GM19035 (cell line): ENCODE results near the gene RCOR2.
"Not testable (repeated sequence)": the region's sequence is repeated elsewhere in the genome, so short reads cannot be mapped to it uniquely, and the experiment has no call there.

ENCODE experiments used
- ATAC-seq: cut with Tn5 transposase; IDR thresholded peaks from one replicate; pipeline ENCODE4 v1.9.1; 2021; ENCODE audit not compliant: unreplicated experiment

The RCOR2 gene

GRCh38 chr11:63879598-63880402 lies 37.2 kb downstream of the RCOR2 start:
- ATAC-seq: no peak

GRCh38 chr11:63877658-63878241 lies 39.2 kb downstream of the RCOR2 start:
- no peak for ATAC-seq

GRCh38 chr11:63876616-63877015 lies 40.3 kb downstream of the RCOR2 start:
- no peak for ATAC-seq

- ATAC-seq: no peak
Measured at GRCh38 chr11:63875506-63876065, 41.4 kb downstream of the RCOR2 start.

- no peak for ATAC-seq
Measured at GRCh38 chr11:63874511-63874910, 42.5 kb downstream of the RCOR2 start.

GRCh38 chr11:63873311-63873710 lies 43.7 kb downstream of the RCOR2 start:
- no peak for ATAC-seq

- ATAC-seq: no peak
Measured at GRCh38 chr11:63872800-63873197, 44.2 kb downstream of the RCOR2 start.

GRCh38 chr11:63871962-63872799 lies 44.8 kb downstream of the RCOR2 start:
- peak; percentile 93 for ATAC-seq

- no peak for ATAC-seq
Measured at GRCh38 chr11:63870351-63871140, 46.4 kb downstream of the RCOR2 start.

- ATAC-seq: no peak
Measured at GRCh38 chr11:63869683-63870082, 47.3 kb downstream of the RCOR2 start.

GRCh38 chr11:63869171-63869591 lies 47.8 kb downstream of the RCOR2 start:
- no peak for ATAC-seq

GRCh38 chr11:63868399-63869064 lies 48.4 kb downstream of the RCOR2 start:
- ATAC-seq: no peak

- ATAC-seq: no peak
Measured at GRCh38 chr11:63867511-63867910, 49.5 kb downstream of the RCOR2 start.

- peak; percentile 77 for ATAC-seq
Measured at GRCh38 chr11:63866211-63866610, 50.8 kb downstream of the RCOR2 start.

- not testable (repeated sequence) for ATAC-seq
Measured at GRCh38 chr11:63863620-63864019, 53.3 kb downstream of the RCOR2 start.

GRCh38 chr11:63862923-63863322 lies 54.0 kb downstream of the RCOR2 start:
- no peak for ATAC-seq
